H9 (cell line): Measurements from ENCODE around the gene ZNF638. TPM values are rescaled to one million over a fixed set of nuclear protein-coding genes. Genes with fewer than 3 reads are reported as not detected.

ENCODE experiments used
- DNase-seq: peaks from one replicate; pipeline ENCODE4 v3.0.0-alpha.2; 2017
- H2AFZ ChIP-seq: one replicate; pipeline ENCODE4 v1.6.1; 2013; ENCODE audit warnings: mild to moderate bottlenecking, low read length, control low read depth, moderate library complexity
- H2AK5ac ChIP-seq: 2 replicates; pipeline ENCODE4 v1.6.1; 2013; ENCODE audit warnings: low read length, control low read depth, mixed read lengths; ENCODE audit not compliant: insufficient read length
- H2BK120ac ChIP-seq: one replicate; pipeline ENCODE4 v1.6.1; 2013; ENCODE audit warnings: low read depth, mild to moderate bottlenecking, low read length, control low read depth, inconsistent platforms; ENCODE audit not compliant: poor library complexity, severe bottlenecking
- H2BK12ac ChIP-seq: 2 replicates; pipeline ENCODE4 v1.6.1; 2013; ENCODE audit warnings: low read length, control low read depth, mixed read lengths, low read depth; ENCODE audit not compliant: insufficient read length
- H2BK15ac ChIP-seq: 2 replicates; pipeline ENCODE4 v1.6.1; 2013; ENCODE audit warnings: low read depth, low read length, control low read depth
- H2BK20ac ChIP-seq: one replicate; pipeline ENCODE4 v1.6.1; 2013; ENCODE audit warnings: low read depth, mild to moderate bottlenecking, low read length, control low read depth, inconsistent platforms; ENCODE audit not compliant: poor library complexity, severe bottlenecking
- H2BK5ac ChIP-seq: 2 replicates; pipeline ENCODE4 v1.6.1; 2013; ENCODE audit warnings: low read length, control low read depth, mixed read lengths; ENCODE audit not compliant: insufficient read length
- H3K14ac ChIP-seq: 2 replicates; pipeline ENCODE4 v1.6.1; 2013; ENCODE audit warnings: low read length, control low read depth; ENCODE audit not compliant: insufficient read depth
- H3K18ac ChIP-seq: 2 replicates; pipeline ENCODE4 v1.6.1; 2013; ENCODE audit warnings: low read depth, mild to moderate bottlenecking, mixed read lengths, low read length, control low read depth; ENCODE audit not compliant: insufficient read length
- H3K23ac ChIP-seq: 2 replicates; pipeline ENCODE4 v1.6.1; 2013; ENCODE audit warnings: low read length, control low read depth, mixed read lengths, low read depth; ENCODE audit not compliant: insufficient read length
- H3K23me2 ChIP-seq: 2 replicates; pipeline ENCODE4 v1.6.1; 2013; ENCODE audit warnings: low read depth, mild to moderate bottlenecking, mixed read lengths, low read length, control low read depth; ENCODE audit not compliant: insufficient read length, poor library complexity, severe bottlenecking
- H3K27ac ChIP-seq: 2 replicates; pipeline ENCODE4 v1.5.1; 2013; ENCODE audit warnings: low read length, control low read depth, mixed read lengths, low read depth; ENCODE audit not compliant: insufficient read length
- H3K27me3 ChIP-seq: 2 replicates; pipeline ENCODE4 v1.6.1; 2013; ENCODE audit warnings: low read length, control low read depth, inconsistent platforms; ENCODE audit not compliant: insufficient read depth
- H3K4ac ChIP-seq: 2 replicates; pipeline ENCODE4 v1.6.1; 2013; ENCODE audit warnings: low read depth, mild to moderate bottlenecking, control low read depth, inconsistent platforms, low read length, moderate library complexity
- H3K4me1 ChIP-seq: 2 replicates; pipeline ENCODE4 v1.6.1; 2013; ENCODE audit warnings: low read length, control low read depth, inconsistent platforms; ENCODE audit not compliant: insufficient read depth
- H3K4me2 ChIP-seq: 2 replicates; pipeline ENCODE4 v1.6.1; 2013; ENCODE audit warnings: low read length, control low read depth, mixed read lengths; ENCODE audit not compliant: insufficient read length, insufficient read depth
- H3K56ac ChIP-seq: 2 replicates; pipeline ENCODE4 v1.6.1; 2013; ENCODE audit warnings: low read depth, mild to moderate bottlenecking, mixed read lengths, low read length, control low read depth; ENCODE audit not compliant: insufficient read length
- H3K79me1 ChIP-seq: 2 replicates; pipeline ENCODE4 v1.6.1; 2013; ENCODE audit warnings: low read depth, mild to moderate bottlenecking, moderate library complexity, low read length, control low read depth, inconsistent platforms; ENCODE audit not compliant: insufficient read depth, poor library complexity, severe bottlenecking
- H3K79me2 ChIP-seq: 2 replicates; pipeline ENCODE4 v1.6.1; 2013; ENCODE audit warnings: low read length, control low read depth, inconsistent platforms; ENCODE audit not compliant: insufficient read depth
- H3K9ac ChIP-seq: 2 replicates; pipeline ENCODE4 v1.6.1; 2013; ENCODE audit warnings: low read length, control low read depth, mixed read lengths; ENCODE audit not compliant: insufficient read length; ENCODE audit errors: extremely low read depth
- H3K9me3 ChIP-seq: one replicate; pipeline ENCODE4 v1.6.1; 2013; ENCODE audit warnings: low read depth, low read length, inconsistent platforms; ENCODE audit not compliant: control insufficient read depth
- H3T11ph ChIP-seq: one replicate; pipeline ENCODE4 v1.6.1; 2013; ENCODE audit warnings: mild to moderate bottlenecking, low read length, control low read depth, inconsistent platforms
- H4K20me1 ChIP-seq: one replicate; pipeline ENCODE4 v1.6.1; 2013; ENCODE audit not compliant: control insufficient read depth, insufficient read length, insufficient read depth
- H4K5ac ChIP-seq: 2 replicates; pipeline ENCODE4 v1.6.1; 2013; ENCODE audit warnings: low read depth, mild to moderate bottlenecking, mixed read lengths, low read length, control low read depth; ENCODE audit not compliant: insufficient read length
- H4K8ac ChIP-seq: replicated peaks from 2 replicates; pipeline ENCODE4 v1.6.1; 2013; ENCODE audit warnings: low read length, control low read depth, mixed read lengths, low read depth; ENCODE audit not compliant: insufficient read length
- H4K91ac ChIP-seq: 2 replicates; pipeline ENCODE4 v1.6.1; 2013; ENCODE audit warnings: low read depth, mild to moderate bottlenecking, moderate library complexity, mixed read lengths, low read length, control low read depth; ENCODE audit not compliant: insufficient read length
- H3K27ac Mint-ChIP-seq, 3 experiments: 2 replicates in 2 of 3; 3 replicates in 1 of 3; pipeline ENCODE4 v1.8.0; 2020 to 2021; ENCODE audit warnings: mixed read lengths in 3 of 3, mild to moderate bottlenecking in 1 of 3, moderate library complexity in 1 of 3
- H3K27me3 Mint-ChIP-seq: 2 replicates; pipeline ENCODE4 v1.8.0; 2021; ENCODE audit warnings: low read depth, mild to moderate bottlenecking, moderate library complexity, mixed read lengths
- H3K36me3 Mint-ChIP-seq, 3 experiments: 2 replicates in 2 of 3; 3 replicates in 1 of 3; pipeline ENCODE4 v1.8.0; 2020 to 2021; ENCODE audit warnings: low read depth in 3 of 3, mixed read lengths in 3 of 3; ENCODE audit not compliant: insufficient read depth in 1 of 3
- H3K4me1 Mint-ChIP-seq, 2 experiments: 2 replicates each; pipeline ENCODE4 v1.8.0; 2020; ENCODE audit warnings: mixed read lengths in 2 of 2
- H3K4me3 Mint-ChIP-seq, 2 experiments: 2 replicates in 1 of 2; 3 replicates in 1 of 2; pipeline ENCODE4 v1.8.0; 2020 to 2021; ENCODE audit warnings: mild to moderate bottlenecking in 2 of 2, mixed read lengths in 2 of 2, moderate library complexity in 1 of 2
- H3K9me3 Mint-ChIP-seq, 2 experiments: 2 replicates in 1 of 2; 3 replicates in 1 of 2; pipeline ENCODE4 v1.8.0; 2020; ENCODE audit warnings: mild to moderate bottlenecking in 2 of 2, mixed read lengths in 2 of 2, moderate library complexity in 1 of 2
- CTCF ChIP-seq: fragments of 200-600 bp; sonication (generic); conservative IDR thresholded peaks from 3 replicates; pipeline ENCODE4 v1.8.0; 2021; ENCODE audit warnings: antibody characterized with exemption, mild to moderate bottlenecking
- WGBS: extraction: QIAGEN DNeasy Blood & Tissue Kit; methylation state at CpG from one replicate; pipeline ENCODE4 v1.1.7; 2013; ENCODE audit warnings: missing lambda C conversion rate, low lambda C conversion rate, mixed read lengths; ENCODE audit not compliant: insufficient read length; ENCODE audit errors: extremely low coverage; 5-methylcytosine and 5-hydroxymethylcytosine counted together
- total RNA-seq: library from RNA; stranded (reverse); gene quantifications from 2 replicates; pipeline ENCODE4 v1.2.1, GENCODE V29; 2021

Gene ZNF638
- total RNA-seq, 1 experiment from 2014 or later = 146 TPM

- Histone ChIP-seq H4K8ac (no peak overlapping the region), H2BK12ac (no peak overlapping the region), H3K9ac (no peak overlapping the region), H2BK5ac (no peak overlapping the region), H3K23me2 (peaks cover 8% of the 10 kb centered on the region), H3K79me1 (no peaks in the 10 kb centered on the region), H2BK15ac (no peak overlapping the region), H3K4ac (no peak overlapping the region), H3K18ac (no peak overlapping the region), H2BK120ac (no peak overlapping the region), H3K79me2 (no peaks in the 10 kb centered on the region), H4K20me1 (no peaks in the 10 kb centered on the region), H3K27ac (no peak overlapping the region), H3K4me2 (no peak overlapping the region), H3K56ac (no peak overlapping the region), H4K91ac (no peak overlapping the region), H3K14ac (no peak overlapping the region), H2BK20ac (no peak overlapping the region), H2AFZ (no peak overlapping the region), H2AK5ac (no peak overlapping the region), H3K4me1 (peaks cover 14% of the 10 kb centered on the region), H3K9me3 (no peaks in the 10 kb centered on the region), H4K5ac (no peak overlapping the region), H3K23ac (no peak overlapping the region), H3K27me3 (peaks cover 31% of the 10 kb centered on the region; the same call in 1 of the 2 replicates), H3T11ph (no peak overlapping the region)
- no peak for DNase-seq
- no peaks in the 10 kb centered on the region for H3K36me3 Mint-ChIP-seq
- no peak overlapping the region for H3K4me3 Mint-ChIP-seq
- H3K27me3 Mint-ChIP-seq = peaks cover 49% of the 10 kb centered on the region
- H3K9me3 Mint-ChIP-seq = no peaks in the 10 kb centered on the region
- no peak for TF ChIP-seq CTCF
- no CpG with 5 or more reads among the region's 7 CpGs for WGBS
- peaks cover 41 to 47% of the 10 kb centered on the region in 2 experiments for H3K4me1 Mint-ChIP-seq
- H3K27ac Mint-ChIP-seq = no peak overlapping the region
Measured at GRCh38 chr2:71458413-71459083, 127.0 kb downstream of the ZNF638 start.
